ENCODE measurements around the gene GLP2R. TPM values are rescaled to one million over a fixed set of nuclear protein-coding genes. Genes with fewer than 3 reads are reported as not detected.

Gene GLP2R, protein sequence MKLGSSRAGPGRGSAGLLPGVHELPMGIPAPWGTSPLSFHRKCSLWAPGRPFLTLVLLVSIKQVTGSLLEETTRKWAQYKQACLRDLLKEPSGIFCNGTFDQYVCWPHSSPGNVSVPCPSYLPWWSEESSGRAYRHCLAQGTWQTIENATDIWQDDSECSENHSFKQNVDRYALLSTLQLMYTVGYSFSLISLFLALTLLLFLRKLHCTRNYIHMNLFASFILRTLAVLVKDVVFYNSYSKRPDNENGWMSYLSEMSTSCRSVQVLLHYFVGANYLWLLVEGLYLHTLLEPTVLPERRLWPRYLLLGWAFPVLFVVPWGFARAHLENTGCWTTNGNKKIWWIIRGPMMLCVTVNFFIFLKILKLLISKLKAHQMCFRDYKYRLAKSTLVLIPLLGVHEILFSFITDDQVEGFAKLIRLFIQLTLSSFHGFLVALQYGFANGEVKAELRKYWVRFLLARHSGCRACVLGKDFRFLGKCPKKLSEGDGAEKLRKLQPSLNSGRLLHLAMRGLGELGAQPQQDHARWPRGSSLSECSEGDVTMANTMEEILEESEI
- total RNA-seq (2021) (not detected in 3 replicates), Bru-seq, nascent RNA (not detected)
- long read RNA-seq, experiment 1, result 0 reads
- long read RNA-seq, experiment 2, result 0 reads
- long read RNA-seq, experiment 3, result 0 reads

DNA sequence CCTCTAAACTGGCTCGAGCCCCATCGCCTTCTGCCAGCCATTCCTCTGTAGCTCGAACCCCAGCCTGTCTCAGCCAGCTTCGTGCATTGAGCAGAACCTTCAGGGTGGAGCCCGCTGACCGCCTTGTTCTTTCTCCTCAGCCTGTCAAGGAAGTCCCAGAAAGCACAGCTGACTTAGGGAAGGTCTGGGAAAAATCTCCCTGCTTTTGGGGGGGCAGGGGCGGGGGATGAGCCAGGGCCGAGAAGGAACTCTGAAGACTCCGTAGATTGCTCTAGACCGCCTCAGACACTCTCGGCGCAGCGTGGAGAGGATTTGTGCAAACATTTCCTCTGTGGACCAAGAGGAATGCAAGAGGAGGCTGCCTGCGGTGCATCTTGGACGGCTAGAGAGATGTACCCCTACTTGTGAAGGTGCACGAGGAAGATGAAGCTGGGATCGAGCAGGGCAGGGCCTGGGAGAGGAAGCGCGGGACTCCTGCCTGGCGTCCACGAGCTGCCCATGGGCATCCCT lies at the start of gene GLP2R:
GLP2R (plus strand) TSS at position 284 of the 510 bp plus-strand sequence; CDS start at position 424, 140 bp downstream.
- H3K36me3 Mint-ChIP-seq, result no peaks in the 10 kb centered on the region
- H3K9me3 Mint-ChIP-seq, result peaks cover 4% of the 10 kb centered on the region
- TF ChIP-seq ETV6 (CRISPR knock-in tag; IDR thresholded peaks at IDR 0.05) (no peak), NR3C1 (CRISPR knock-in tag; conservative IDR thresholded peaks at IDR 0.05; ENCODE audit: low read depth) (no peak), ZNF138 (CRISPR knock-in tag; conservative IDR thresholded peaks at IDR 0.05) (no peak), OVOL2 (CRISPR knock-in tag; IDR thresholded peaks at IDR 0.05; ENCODE audit: borderline replicate concordance) (no peak), TP53 (CRISPR knock-in tag; IDR thresholded peaks at IDR 0.05) (no peak), ZNF671 (CRISPR knock-in tag; IDR thresholded peaks at IDR 0.05) (no peak), RELA (CRISPR knock-in tag; IDR thresholded peaks at IDR 0.05; ENCODE audit: borderline replicate concordance) (no peak)
- TF ChIP-seq, protein P1, sequence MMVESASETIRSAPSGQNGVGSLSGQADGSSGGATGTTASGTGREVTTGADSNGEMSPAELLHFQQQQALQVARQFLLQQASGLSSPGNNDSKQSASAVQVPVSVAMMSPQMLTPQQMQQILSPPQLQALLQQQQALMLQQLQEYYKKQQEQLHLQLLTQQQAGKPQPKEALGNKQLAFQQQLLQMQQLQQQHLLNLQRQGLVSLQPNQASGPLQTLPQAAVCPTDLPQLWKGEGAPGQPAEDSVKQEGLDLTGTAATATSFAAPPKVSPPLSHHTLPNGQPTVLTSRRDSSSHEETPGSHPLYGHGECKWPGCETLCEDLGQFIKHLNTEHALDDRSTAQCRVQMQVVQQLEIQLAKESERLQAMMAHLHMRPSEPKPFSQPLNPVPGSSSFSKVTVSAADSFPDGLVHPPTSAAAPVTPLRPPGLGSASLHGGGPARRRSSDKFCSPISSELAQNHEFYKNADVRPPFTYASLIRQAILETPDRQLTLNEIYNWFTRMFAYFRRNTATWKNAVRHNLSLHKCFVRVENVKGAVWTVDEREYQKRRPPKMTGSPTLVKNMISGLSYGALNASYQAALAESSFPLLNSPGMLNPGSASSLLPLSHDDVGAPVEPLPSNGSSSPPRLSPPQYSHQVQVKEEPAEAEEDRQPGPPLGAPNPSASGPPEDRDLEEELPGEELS (CRISPR knock-in tag; IDR thresholded peaks at IDR 0.05), result no peak
- TF ChIP-seq, protein P2, sequence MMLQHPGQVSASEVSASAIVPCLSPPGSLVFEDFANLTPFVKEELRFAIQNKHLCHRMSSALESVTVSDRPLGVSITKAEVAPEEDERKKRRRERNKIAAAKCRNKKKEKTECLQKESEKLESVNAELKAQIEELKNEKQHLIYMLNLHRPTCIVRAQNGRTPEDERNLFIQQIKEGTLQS (CRISPR knock-in tag; conservative IDR thresholded peaks at IDR 0.05), result no peak
- ChIA-PET CTCF (interaction anchor here (0.6 to 2.2 kb wide), 4 partner anchors 21 to 103 kb away, joined by 3 to 5 read pairs (median 4); no protein-coding TSS in a partner anchor), POLR2A (no interaction called here)
- peaks cover 4% of the 10 kb centered on the region for H3K4me1 Mint-ChIP-seq
- no peak within 1 kb of the TSS for H3K4me3 Mint-ChIP-seq
- ATAC-seq, result no peak
- no peak within 1 kb of the TSS for H3K27ac Mint-ChIP-seq
- DNase-seq (ENCODE audit: low spot score), result no peak
- no peaks in the 10 kb centered on the region; the same call in 1 of the 2 replicates for H3K27me3 Mint-ChIP-seq (ENCODE audit: low read depth)

DNA sequence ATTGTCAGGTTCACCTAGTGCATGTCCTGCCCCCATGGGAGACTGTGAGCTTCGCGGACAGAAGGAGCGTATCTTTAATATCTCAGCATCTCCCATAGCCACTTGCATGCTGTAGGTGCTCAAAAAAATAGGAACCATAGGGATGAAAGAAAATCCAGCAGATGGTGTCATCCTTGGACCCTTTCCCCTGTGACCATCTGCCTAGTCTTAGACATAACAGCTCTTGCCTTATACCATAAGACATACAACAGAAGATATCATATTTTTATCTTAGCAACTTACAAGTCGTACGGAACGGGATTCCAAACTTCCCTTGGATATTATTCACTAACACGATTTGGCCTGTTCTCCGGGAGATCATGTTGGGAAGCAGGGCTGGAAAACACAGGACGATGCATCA lies 48.8 kb upstream of the GLP2R start:
- Mint-ChIP-seq H3K4me3 (no peak overlapping the region), H3K27ac (no peak overlapping the region), H3K4me1 (peaks cover 11% of the 10 kb centered on the region), H3K9me3 (peaks cover 14% of the 10 kb centered on the region), H3K36me3 (peaks cover 11% of the 10 kb centered on the region), H3K27me3 (ENCODE audit: low read depth) (no peaks in the 10 kb centered on the region; the same call in 1 of the 2 replicates)
- DNase-seq (ENCODE audit: low spot score) (no peak), ATAC-seq (no peak)
- ChIA-PET CTCF (no interaction called here), POLR2A (no interaction called here)
- TF ChIP-seq, protein P3, sequence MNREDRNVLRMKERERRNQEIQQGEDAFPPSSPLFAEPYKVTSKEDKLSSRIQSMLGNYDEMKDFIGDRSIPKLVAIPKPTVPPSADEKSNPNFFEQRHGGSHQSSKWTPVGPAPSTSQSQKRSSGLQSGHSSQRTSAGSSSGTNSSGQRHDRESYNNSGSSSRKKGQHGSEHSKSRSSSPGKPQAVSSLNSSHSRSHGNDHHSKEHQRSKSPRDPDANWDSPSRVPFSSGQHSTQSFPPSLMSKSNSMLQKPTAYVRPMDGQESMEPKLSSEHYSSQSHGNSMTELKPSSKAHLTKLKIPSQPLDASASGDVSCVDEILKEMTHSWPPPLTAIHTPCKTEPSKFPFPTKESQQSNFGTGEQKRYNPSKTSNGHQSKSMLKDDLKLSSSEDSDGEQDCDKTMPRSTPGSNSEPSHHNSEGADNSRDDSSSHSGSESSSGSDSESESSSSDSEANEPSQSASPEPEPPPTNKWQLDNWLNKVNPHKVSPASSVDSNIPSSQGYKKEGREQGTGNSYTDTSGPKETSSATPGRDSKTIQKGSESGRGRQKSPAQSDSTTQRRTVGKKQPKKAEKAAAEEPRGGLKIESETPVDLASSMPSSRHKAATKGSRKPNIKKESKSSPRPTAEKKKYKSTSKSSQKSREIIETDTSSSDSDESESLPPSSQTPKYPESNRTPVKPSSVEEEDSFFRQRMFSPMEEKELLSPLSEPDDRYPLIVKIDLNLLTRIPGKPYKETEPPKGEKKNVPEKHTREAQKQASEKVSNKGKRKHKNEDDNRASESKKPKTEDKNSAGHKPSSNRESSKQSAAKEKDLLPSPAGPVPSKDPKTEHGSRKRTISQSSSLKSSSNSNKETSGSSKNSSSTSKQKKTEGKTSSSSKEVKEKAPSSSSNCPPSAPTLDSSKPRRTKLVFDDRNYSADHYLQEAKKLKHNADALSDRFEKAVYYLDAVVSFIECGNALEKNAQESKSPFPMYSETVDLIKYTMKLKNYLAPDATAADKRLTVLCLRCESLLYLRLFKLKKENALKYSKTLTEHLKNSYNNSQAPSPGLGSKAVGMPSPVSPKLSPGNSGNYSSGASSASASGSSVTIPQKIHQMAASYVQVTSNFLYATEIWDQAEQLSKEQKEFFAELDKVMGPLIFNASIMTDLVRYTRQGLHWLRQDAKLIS (CRISPR knock-in tag; IDR thresholded peaks at IDR 0.05; ENCODE audit: borderline replicate concordance), result no peak
- TF ChIP-seq ATF1 (CRISPR knock-in tag; IDR thresholded peaks at IDR 0.05) (no peak), JUN (CRISPR knock-in tag; IDR thresholded peaks at IDR 0.05) (no peak), NR1H2 (CRISPR knock-in tag; IDR thresholded peaks at IDR 0.05) (no peak), KAT7 (CRISPR knock-in tag; IDR thresholded peaks at IDR 0.05; ENCODE audit: borderline replicate concordance) (no peak), ZNF263 (CRISPR knock-in tag; IDR thresholded peaks at IDR 0.05; ENCODE audit: low read depth) (no peak), RELA (CRISPR knock-in tag; IDR thresholded peaks at IDR 0.05; ENCODE audit: borderline replicate concordance) (no peak), GTF2I (CRISPR knock-in tag; conservative IDR thresholded peaks at IDR 0.05) (no peak)
- TF ChIP-seq, protein P4, sequence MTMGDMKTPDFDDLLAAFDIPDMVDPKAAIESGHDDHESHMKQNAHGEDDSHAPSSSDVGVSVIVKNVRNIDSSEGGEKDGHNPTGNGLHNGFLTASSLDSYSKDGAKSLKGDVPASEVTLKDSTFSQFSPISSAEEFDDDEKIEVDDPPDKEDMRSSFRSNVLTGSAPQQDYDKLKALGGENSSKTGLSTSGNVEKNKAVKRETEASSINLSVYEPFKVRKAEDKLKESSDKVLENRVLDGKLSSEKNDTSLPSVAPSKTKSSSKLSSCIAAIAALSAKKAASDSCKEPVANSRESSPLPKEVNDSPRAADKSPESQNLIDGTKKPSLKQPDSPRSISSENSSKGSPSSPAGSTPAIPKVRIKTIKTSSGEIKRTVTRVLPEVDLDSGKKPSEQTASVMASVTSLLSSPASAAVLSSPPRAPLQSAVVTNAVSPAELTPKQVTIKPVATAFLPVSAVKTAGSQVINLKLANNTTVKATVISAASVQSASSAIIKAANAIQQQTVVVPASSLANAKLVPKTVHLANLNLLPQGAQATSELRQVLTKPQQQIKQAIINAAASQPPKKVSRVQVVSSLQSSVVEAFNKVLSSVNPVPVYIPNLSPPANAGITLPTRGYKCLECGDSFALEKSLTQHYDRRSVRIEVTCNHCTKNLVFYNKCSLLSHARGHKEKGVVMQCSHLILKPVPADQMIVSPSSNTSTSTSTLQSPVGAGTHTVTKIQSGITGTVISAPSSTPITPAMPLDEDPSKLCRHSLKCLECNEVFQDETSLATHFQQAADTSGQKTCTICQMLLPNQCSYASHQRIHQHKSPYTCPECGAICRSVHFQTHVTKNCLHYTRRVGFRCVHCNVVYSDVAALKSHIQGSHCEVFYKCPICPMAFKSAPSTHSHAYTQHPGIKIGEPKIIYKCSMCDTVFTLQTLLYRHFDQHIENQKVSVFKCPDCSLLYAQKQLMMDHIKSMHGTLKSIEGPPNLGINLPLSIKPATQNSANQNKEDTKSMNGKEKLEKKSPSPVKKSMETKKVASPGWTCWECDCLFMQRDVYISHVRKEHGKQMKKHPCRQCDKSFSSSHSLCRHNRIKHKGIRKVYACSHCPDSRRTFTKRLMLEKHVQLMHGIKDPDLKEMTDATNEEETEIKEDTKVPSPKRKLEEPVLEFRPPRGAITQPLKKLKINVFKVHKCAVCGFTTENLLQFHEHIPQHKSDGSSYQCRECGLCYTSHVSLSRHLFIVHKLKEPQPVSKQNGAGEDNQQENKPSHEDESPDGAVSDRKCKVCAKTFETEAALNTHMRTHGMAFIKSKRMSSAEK (CRISPR knock-in tag; IDR thresholded peaks at IDR 0.05; ENCODE audit: borderline replicate concordance), result no peak
- TF ChIP-seq, protein P5, sequence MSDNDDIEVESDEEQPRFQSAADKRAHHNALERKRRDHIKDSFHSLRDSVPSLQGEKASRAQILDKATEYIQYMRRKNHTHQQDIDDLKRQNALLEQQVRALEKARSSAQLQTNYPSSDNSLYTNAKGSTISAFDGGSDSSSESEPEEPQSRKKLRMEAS (CRISPR knock-in tag; IDR thresholded peaks at IDR 0.05), result no peak
